GM12878 (cell line): ENCODE data around the gene FAM118B. TPM values are rescaled to one million over a fixed set of nuclear protein-coding genes. Genes with fewer than 3 reads are reported as not detected.

Experiments used
- CTCF ChIP-seq, 3 experiments: IDR thresholded peaks in 2 of 3; conservative IDR thresholded peaks in 1 of 3; 2 replicates each; pipeline ENCODE4 v1.5.1; 2011; ENCODE audit warnings: low read depth in 3 of 3, low read length in 3 of 3, mild to moderate bottlenecking in 3 of 3, control low read depth in 2 of 3, moderate library complexity in 2 of 3, inconsistent platforms in 1 of 3, mixed read lengths in 1 of 3; ENCODE audit not compliant: control insufficient read depth in 2 of 3, insufficient read depth in 1 of 3; ENCODE audit errors: extremely low read depth in 1 of 3
- ETV6 ChIP-seq, 2 experiments: fragments of 450-650 bp in 1 of 2; IDR thresholded peaks in 1 of 2; conservative IDR thresholded peaks in 1 of 2; 2 replicates each; pipeline ENCODE4 v1.6.1; 2014; ENCODE audit warnings: antibody characterized with exemption in 1 of 2, borderline replicate concordance in 1 of 2, low read depth in 1 of 2, mild to moderate bottlenecking in 1 of 2, moderate library complexity in 1 of 2
- FOS ChIP-seq: IDR thresholded peaks from 3 replicates; pipeline ENCODE4 v1.6.1; 2011; ENCODE audit warnings: borderline replicate concordance; ENCODE audit not compliant: insufficient read length; ENCODE audit errors: extremely low read depth
- FOXK2 ChIP-seq: fragments of 450-650 bp; IDR thresholded peaks from 2 replicates; pipeline ENCODE4 v1.6.1; 2017; ENCODE audit warnings: mild to moderate bottlenecking, moderate library complexity
- GABPA ChIP-seq: IDR thresholded peaks from 2 replicates; pipeline ENCODE4 v1.6.1; 2014; ENCODE audit warnings: antibody characterized with exemption, low read depth, mild to moderate bottlenecking, inconsistent platforms
- IKZF2 ChIP-seq, 2 experiments: fragments of 450-650 bp; IDR thresholded peaks; 2 replicates each; pipeline ENCODE4 v1.6.1; 2017; ENCODE audit warnings: mild to moderate bottlenecking in 2 of 2, moderate library complexity in 2 of 2
- IRF5 ChIP-seq: fragments of 450-650 bp; IDR thresholded peaks from 2 replicates; pipeline ENCODE4 v1.6.1; 2017; ENCODE audit warnings: borderline replicate concordance
- MEF2B ChIP-seq: fragments of 450-650 bp; IDR thresholded peaks from 2 replicates; pipeline ENCODE4 v1.6.1; 2018; ENCODE audit warnings: mild to moderate bottlenecking, moderate library complexity; ENCODE audit not compliant: partially characterized antibody, poor library complexity, severe bottlenecking
- MXI1 ChIP-seq: fragments of 150-350 bp; IDR thresholded peaks from 2 replicates; pipeline ENCODE4 v1.6.1; 2011; ENCODE audit warnings: low read depth, mild to moderate bottlenecking, inconsistent platforms, low read length, improper control_type of control experiment
- NR2F1 ChIP-seq: fragments of 450-650 bp; conservative IDR thresholded peaks from 2 replicates; pipeline ENCODE4 v1.6.1; 2017; ENCODE audit warnings: mild to moderate bottlenecking
- POLR2AphosphoS2 ChIP-seq: IDR thresholded peaks from 2 replicates; pipeline ENCODE4 v1.6.1; 2011; ENCODE audit warnings: low read depth, mild to moderate bottlenecking, low read length, improper control_type of control experiment, moderate library complexity
- RELB ChIP-seq: fragments of 450-650 bp; IDR thresholded peaks from 2 replicates; pipeline ENCODE4 v1.6.1; 2017; ENCODE audit warnings: low read depth, mild to moderate bottlenecking, moderate library complexity
- SIN3A ChIP-seq: IDR thresholded peaks from 2 replicates; pipeline ENCODE4 v1.6.1; 2012; ENCODE audit warnings: low read depth, low read length, improper control_type of control experiment
- SMAD1 ChIP-seq: fragments of 450-650 bp; IDR thresholded peaks from 2 replicates; pipeline ENCODE4 v1.6.1; 2018; ENCODE audit warnings: mild to moderate bottlenecking, low read depth; ENCODE audit not compliant: partially characterized antibody
- SMC3 ChIP-seq: IDR thresholded peaks from 2 replicates; pipeline ENCODE4 v1.6.1; 2011; ENCODE audit warnings: low read length, improper control_type of control experiment, borderline replicate concordance
- SP1 ChIP-seq: IDR thresholded peaks from one replicate; pipeline ENCODE4 v1.6.1; 2011; ENCODE audit warnings: low read depth, low read length
- STAT3 ChIP-seq: IDR thresholded peaks from 2 replicates; pipeline ENCODE4 v1.6.1; 2011; ENCODE audit warnings: low read depth, low read length, improper control_type of control experiment
- SUPT20H ChIP-seq: IDR thresholded peaks from 2 replicates; pipeline ENCODE4 v1.6.1; 2011; ENCODE audit warnings: low read depth, mild to moderate bottlenecking, low read length, moderate library complexity, borderline replicate concordance; ENCODE audit not compliant: control insufficient read depth
- SUZ12 ChIP-seq: fragments of 200-600 bp; sonication (generic); IDR thresholded peaks from one replicate; pipeline ENCODE4 v1.6.1; 2018; ENCODE audit warnings: antibody characterized with exemption, mild to moderate bottlenecking; ENCODE audit not compliant: unreplicated experiment
- ZBTB11 ChIP-seq: fragments of 450-650 bp; formaldehyde crosslinking; IDR thresholded peaks from 2 replicates; pipeline ENCODE4 v1.5.0; 2022; ENCODE audit warnings: mild to moderate bottlenecking, missing genetic modification characterization
- polyA plus RNA-seq, 11 experiments: library from polyadenylated mRNA; depleted of rRNA in 4 of 11; unstranded in 6 of 11; stranded (reverse) in 5 of 11; fragments of >200 nt; fragmentation: Nextera tagmentation in 4 of 11; fragmentation: Illumina TruSeq in 1 of 11; extraction: Ambion mirVana in 4 of 11; extraction: Trizol in 1 of 11; gene quantifications; 1 replicate in 1 of 11; 2 replicates in 10 of 11; pipeline versions ENCODE4 v1.2.1 to v1.2.3, GENCODE V29; 2011 to 2016; ENCODE audit warnings: inconsistent platforms in 2 of 11, missing spikeins in 2 of 11, low read depth in 1 of 11
- total RNA-seq, 4 experiments: library from RNA; depleted of rRNA in 3 of 4; stranded (reverse); fragments of >200 nt in 3 of 4; fragmentation: Illumina TruSeq in 1 of 4; extraction: Trizol in 1 of 4; gene quantifications; 2 replicates each; pipeline versions ENCODE4 v1.2.1 to v1.2.3, GENCODE V29; 2013 to 2021

Gene FAM118B
- total and polyA plus RNA-seq, 10 of the 15 experiments (the other 5 are each of a cell fraction or from before 2014, with no cell fraction given): 12.8 to 29.7 (median 16.5) TPM

GRCh38 chr11:126268708-126269579, 57.4 kb downstream of the FAM118B start, which contains the start of the genes FOXRED1 and SRPRA (continued):
- TF ChIP-seq IRF5 (no peak), FOS (peak; percentile 18), MEF2B (no peak), SMAD1 (no peak), POLR2AphosphoS2 (peak; percentile 87; the same call in 1 of the 2 replicates), CTCF (IDR thresholded peaks at IDR 0.05 in 2 of 3, conservative IDR thresholded peaks at IDR 0.05 in 1 of 3; ENCODE audit: control insufficient read depth in 2 of 3, extremely low read depth in 1 of 3, insufficient read depth in 1 of 3, low read depth in 3 of 3, low read length in 3 of 3) (no peak), SUPT20H (no peak), STAT3 (no peak), ZBTB11 (CRISPR knock-in tag) (0 out of 2 replicates have a peak, but pooled peaks have one; percentile 3), SIN3A (no peak; the same call in 1 of the 2 replicates), SUZ12 (no peak), NR2F1 (peak; percentile 63), IKZF2 (IDR thresholded peaks at IDR 0.05) (peak; percentile 39 to 61), ETV6 (conservative IDR thresholded peaks at IDR 0.05 in 1 of 2, IDR thresholded peaks at IDR 0.05 in 1 of 2; ENCODE audit: borderline replicate concordance in 1 of 2, low read depth in 1 of 2) (peak in 1 of 2 experiments; percentile 70; a peak in 1 of 4 replicates), SMC3 (no peak), RELB (peak; percentile 80), FOXK2 (peak; percentile 50; the same call in 1 of the 2 replicates), SP1 (peak; percentile 88), MXI1 (peak; percentile 85), GABPA (peak; percentile 92)
